HG02610 (cell line): ENCODE results near the gene BTRC.
"Not testable (repeated sequence)": the region's sequence is repeated elsewhere in the genome, so short reads cannot be mapped to it uniquely, and the experiment has no call there.

Experiments used
- ATAC-seq: cut with Tn5 transposase; IDR thresholded peaks from one replicate; pipeline ENCODE4 v1.9.1; 2021; ENCODE audit warnings: mild to moderate bottlenecking, moderate library complexity; ENCODE audit not compliant: unreplicated experiment

Gene BTRC

DNA sequence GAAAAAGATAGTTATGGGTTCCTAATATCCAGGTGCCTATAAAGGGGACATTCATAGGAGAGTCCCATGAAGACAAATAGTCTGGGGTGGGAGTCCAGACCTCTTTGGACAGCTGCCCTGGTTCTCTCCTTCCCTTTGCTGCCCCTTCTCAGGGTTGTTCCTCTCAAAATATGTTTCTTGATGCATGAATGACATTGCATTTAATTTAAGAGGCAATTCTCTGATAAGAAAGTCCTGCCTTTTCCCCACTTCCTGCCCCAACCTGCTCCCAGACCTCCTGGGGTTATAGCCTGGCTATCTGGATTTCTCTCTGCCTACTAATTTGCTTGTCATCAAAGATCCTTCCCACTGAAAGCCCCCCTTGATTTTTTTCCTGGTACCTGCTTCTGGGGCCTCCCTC lies 12.5 kb upstream of the BTRC start:
- no peak for ATAC-seq

DNA sequence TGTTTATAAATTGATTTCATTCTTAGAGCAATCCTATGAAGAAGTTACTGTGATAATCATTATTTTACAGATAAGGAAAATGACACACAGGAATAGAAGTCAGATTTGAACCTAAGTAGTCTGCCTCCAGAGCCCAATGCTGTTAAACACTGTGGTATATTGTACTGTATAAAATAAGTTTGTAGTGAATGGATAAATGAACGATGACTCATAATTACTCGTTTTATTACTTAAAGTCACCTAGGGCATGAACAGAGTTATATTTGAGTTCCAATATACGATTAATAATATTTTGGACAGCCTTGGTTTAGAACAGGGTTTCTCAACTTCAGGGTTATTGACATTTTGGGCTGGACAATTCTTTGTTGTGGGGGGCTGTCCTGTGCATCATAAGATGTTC lies 7.8 kb upstream of the BTRC start:
- ATAC-seq = no peak

DNA sequence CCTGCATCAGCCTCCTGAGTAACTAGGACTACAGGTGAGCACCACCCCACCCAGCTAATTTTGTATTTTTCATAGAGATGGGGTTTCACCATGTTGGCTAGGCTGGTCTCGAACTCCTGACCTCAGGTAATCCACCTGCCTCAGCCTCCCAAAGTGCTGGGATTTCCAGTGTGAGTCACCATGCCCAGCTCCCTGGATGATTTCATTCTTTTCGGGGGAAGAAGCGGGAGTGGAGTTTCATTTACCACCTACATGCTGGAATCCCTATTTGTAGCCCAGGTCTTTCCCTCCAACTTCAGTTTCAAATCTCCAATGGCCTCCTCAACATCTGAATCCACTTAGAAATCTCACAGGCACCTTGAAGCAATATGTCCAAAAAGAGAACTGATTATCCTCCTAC lies 2.9 kb upstream of the BTRC start:
- ATAC-seq = no peak

- no peak for ATAC-seq
These were observed 2.5 kb upstream of the BTRC start for GRCh38 chr10:101351477-101351876.

- not testable (repeated sequence) for ATAC-seq
These were observed 1.1 kb upstream of the BTRC start for GRCh38 chr10:101352857-101353256.

DNA sequence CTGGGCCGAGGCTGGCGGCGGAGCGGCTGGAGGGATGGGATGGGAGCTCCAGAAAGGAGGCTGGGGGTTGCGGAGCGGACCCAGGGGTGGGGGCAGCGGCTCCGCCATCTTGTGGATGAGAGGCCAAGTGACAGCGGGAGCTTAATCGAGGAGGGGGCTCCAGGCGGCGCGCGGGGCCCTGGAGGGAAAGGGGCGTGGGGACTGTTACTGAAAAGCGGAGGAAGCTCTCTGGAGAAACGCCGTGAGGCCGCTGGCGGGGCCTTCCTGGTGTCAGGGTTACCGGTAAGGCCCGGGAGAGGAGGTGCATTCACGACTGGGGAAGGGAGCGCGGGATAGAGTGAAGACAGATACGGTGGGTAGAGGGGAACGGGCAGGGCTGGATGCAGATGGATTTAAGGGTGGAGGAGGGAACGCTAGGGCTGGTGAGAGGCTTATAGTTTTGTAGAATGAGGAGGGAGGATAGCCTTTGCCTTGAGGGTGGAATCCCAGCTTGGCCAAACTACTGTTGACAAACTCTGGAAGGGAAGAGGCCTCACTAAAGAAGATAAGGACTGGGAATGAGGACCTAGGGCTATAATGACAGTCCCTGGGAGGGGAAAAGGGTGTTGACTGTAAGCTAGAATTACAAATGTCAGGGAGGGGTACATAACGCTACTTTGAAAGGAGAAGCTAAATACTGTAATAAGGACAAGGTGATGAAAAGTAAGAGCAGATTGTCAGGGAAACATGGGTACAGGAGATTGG lies 535 bp downstream of the BTRC start:
- ATAC-seq = peak; percentile 13

DNA sequence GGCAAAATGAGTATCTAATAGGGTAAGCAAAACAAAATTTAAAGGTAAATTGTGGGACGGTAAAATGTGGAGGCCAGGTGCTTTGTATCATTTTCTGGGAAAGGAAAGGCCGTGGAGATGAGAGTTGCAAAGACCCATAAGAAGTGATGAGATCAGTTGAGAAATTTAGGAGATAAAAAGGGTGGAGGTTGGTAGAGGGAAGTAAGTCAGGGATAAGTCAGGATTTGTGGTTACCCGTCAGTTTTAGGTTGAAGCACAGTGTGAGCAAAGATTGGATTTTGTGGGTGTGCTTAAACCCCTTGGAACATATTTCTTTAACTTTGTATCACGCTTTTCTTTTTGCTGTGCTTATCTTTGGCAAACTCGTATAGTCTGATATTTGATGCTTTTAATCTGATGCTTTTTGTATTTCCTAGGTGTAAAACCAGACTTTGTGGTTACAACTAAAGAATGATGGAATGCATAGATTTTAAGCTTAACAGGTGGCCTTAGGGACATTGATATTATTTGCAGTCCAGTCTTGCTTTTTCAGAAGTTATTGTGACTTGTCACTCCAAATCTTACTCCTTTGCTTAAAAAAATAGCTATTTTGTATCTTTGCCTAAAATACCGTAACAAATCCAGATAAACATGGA lies 1.2 kb downstream of the BTRC start:
- no peak for ATAC-seq

- no peak for ATAC-seq
These were observed 2.2 kb downstream of the BTRC start for GRCh38 chr10:101356132-101356531.

DNA sequence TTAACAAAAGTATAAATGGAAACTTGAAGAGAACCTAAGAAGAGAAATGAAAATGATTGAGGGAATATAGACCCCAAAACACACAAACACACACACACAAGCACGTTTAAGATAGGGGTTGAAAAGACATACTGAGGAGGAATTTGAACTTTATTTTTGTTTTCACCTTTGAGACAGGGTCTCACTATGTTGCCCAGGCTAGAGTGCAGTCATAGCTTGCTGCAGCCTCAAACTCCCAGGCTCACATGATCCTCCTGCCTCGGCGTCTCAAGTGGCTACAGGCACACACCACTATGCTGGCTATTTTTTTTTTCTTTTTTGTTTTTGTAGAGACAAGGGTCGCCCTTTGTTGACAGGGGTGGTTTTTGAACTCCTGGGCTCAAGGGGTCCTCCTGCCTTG lies 4.0 kb downstream of the BTRC start:
- no peak for ATAC-seq

DNA sequence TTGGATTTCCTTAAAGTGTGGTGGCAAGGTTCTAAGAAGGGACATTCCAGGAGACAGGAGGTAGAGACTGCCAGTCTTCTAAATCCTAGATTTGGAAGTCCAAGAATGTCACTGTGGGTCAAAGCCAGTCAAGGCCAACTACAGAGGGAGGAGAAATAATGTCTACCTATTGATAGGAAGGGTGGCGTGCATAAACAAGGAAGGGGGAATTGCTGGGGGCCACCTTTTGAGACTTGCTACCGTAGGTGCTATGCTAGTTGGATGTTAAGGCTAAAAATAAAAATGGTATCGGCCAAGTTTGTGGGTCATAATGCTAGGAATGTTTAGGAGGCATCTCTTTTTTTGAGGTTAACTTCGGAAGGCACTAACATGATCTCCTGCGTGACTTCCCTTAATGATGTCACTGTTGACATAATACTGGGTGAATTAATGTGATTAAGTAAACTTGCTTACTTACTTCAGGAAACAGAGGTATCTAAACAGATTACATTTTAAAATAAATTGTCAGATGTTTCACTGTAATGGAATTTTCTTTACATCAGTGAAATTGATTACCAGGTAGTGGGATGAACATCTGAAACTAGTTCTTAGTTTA lies 4.8 kb downstream of the BTRC start:
- no peak for ATAC-seq

DNA sequence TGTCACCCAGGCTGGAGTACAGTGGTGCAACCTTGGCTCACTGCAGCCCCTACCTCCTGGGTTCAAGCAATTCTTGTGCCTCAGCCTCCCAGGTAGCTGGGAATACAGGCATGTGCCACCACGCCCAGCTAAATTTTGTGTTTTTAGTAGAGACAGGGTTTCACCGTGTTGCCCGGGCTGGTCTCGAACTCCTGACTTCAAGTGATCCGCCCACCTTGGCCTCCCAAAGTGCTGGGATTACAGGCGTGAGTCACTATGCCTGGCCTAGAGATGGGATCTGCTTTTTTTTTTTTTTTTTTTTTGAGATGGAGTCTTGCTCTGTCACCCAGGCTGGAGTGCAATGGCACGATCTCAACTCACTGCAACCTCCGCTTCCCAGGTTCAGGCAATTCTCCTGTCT lies 6.1 kb downstream of the BTRC start:
- ATAC-seq = not testable (repeated sequence)

GRCh38 chr10:101360841-101361240 lies 6.9 kb downstream of the BTRC start:
- ATAC-seq = not testable (repeated sequence)

- no peak for ATAC-seq
These were observed 10.0 kb downstream of the BTRC start for GRCh38 chr10:101363850-101364400.

DNA sequence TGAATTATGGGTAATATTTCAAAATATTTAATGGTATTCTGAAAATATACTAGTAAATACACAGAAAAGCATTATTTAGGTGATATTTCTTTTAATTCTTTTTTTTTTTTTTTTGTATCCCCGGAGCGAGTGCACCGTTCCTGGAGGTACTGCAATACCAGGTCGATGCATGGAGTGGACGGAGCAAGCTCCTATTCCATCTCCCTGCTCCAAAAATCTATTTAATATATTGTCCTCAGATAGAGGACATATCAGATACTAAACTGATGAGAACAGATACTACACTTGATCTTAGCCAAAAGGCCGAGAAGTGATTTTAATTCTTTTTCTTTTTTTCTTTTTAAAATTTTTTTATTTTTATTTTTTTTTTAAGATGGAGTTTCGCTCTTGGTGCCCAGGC lies 10.8 kb downstream of the BTRC start:
- no peak for ATAC-seq

GRCh38 chr10:101367569-101368453 lies 13.8 kb downstream of the BTRC start:
- ATAC-seq = no peak

- no peak for ATAC-seq
These were observed 19.1 kb downstream of the BTRC start for GRCh38 chr10:101373063-101373462.

- ATAC-seq = not testable (repeated sequence)
These were observed 20.0 kb downstream of the BTRC start for GRCh38 chr10:101373993-101374392.

GRCh38 chr10:101375076-101375475 lies 21.1 kb downstream of the BTRC start:
- no peak for ATAC-seq

DNA sequence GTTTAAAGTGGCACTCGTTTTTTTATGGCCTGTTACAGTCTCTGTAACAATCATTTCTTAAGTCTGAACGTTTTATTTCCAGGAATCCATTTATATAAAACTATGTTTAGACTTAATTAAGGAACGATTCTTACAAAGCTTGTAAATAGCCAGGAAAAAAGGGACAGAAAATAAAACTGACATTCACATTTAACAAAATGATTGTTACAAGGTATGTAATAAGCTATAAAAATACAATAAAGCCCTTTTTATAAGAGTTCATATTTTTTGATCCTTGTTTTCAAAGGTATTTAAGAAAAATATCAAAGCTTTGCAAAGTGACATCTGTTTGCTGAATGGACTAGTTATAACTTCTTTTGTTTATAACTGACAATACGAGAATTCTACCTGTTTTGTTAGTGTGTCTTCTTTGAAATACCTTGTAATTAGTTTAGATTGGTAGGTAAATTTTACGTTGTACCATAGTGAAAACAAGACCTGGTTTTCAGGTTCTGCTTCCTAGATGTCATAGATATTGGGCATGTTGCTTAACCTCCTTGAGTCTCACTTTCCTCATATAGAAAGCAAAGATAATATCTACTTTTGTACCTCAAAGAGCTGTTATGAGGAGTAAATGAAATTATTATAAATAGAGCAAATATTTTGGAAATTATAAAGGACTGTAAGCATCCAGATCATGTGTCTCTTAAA lies 25.8 kb downstream of the BTRC start:
- ATAC-seq = no peak

- ATAC-seq = no peak
These were observed 26.5 kb downstream of the BTRC start for GRCh38 chr10:101380353-101381017.
